Measurements from ENCODE around the gene GPRC5A. TPM values are rescaled to one million over a fixed set of nuclear protein-coding genes. Genes with fewer than 3 reads are reported as not detected.
A peak's percentile ranks its signal among the peaks of the same experiment; 100 is the strongest.

Gene GPRC5A
- total RNA-seq, 1 experiment from 2014 or later = 2.8 TPM

- H3K27ac ChIP-seq = no peak overlapping the region
- no peaks in the 10 kb centered on the region for H3K9me3 ChIP-seq (replicated peaks)
- DNase-seq (ENCODE audit: low read depth in 1 of 2, low spot score in 2 of 2) = no peak
- H3K36me3 ChIP-seq = peaks cover 3% of the 10 kb centered on the region; the same call in 1 of the 2 replicates
- no peak overlapping the region for H3K4me3 ChIP-seq
- H3K4me1 ChIP-seq (replicated peaks) = peaks cover 43% of the 10 kb centered on the region
- H3K27me3 ChIP-seq (replicated peaks) = no peaks in the 10 kb centered on the region
Measured at GRCh38 chr12:12877153-12877768, 14.1 kb upstream of the GPRC5A start.

GRCh38 chr12:12877781-12878455 is 13.4 kb upstream of the GPRC5A start:
- H3K27me3 ChIP-seq (replicated peaks) = no peaks in the 10 kb centered on the region
- no peak overlapping the region for H3K4me3 ChIP-seq
- peaks cover 4% of the 10 kb centered on the region; the same call in 1 of the 2 replicates for H3K9me3 ChIP-seq (replicated peaks)
- H3K36me3 ChIP-seq = peaks cover 3% of the 10 kb centered on the region; the same call in 1 of the 2 replicates
- no peak overlapping the region for H3K27ac ChIP-seq
- no peak for DNase-seq (ENCODE audit: low read depth in 1 of 2, low spot score in 2 of 2)
- peaks cover 43% of the 10 kb centered on the region for H3K4me1 ChIP-seq (replicated peaks)

- Histone ChIP-seq H3K9me3 (replicated peaks) (peaks cover 4% of the 10 kb centered on the region; the same call in 1 of the 2 replicates), H3K4me3 (no peak overlapping the region), H3K27me3 (replicated peaks) (no peaks in the 10 kb centered on the region), H3K4me1 (replicated peaks) (peaks cover 32% of the 10 kb centered on the region), H3K27ac (no peak overlapping the region), H3K36me3 (no peaks in the 10 kb centered on the region)
- no peak for DNase-seq (ENCODE audit: low read depth in 1 of 2, low spot score in 2 of 2)
Measured at GRCh38 chr12:12880537-12880936, 10.8 kb upstream of the GPRC5A start.

- peak; percentile 52 for DNase-seq (ENCODE audit: low read depth in 1 of 2, low spot score in 2 of 2)
- no peaks in the 10 kb centered on the region for H3K36me3 ChIP-seq
- peak overlapping the region; percentile 60 for H3K27ac ChIP-seq
- peaks cover 4% of the 10 kb centered on the region; the same call in 1 of the 2 replicates for H3K9me3 ChIP-seq (replicated peaks)
- H3K27me3 ChIP-seq (replicated peaks) = no peaks in the 10 kb centered on the region
- H3K4me3 ChIP-seq = no peak overlapping the region
- H3K4me1 ChIP-seq (replicated peaks) = peaks cover 32% of the 10 kb centered on the region
Measured at GRCh38 chr12:12881151-12881909, 10.0 kb upstream of the GPRC5A start.

GRCh38 chr12:12882288-12882687 is 9.1 kb upstream of the GPRC5A start:
- H3K4me1 ChIP-seq (replicated peaks) = peaks cover 36% of the 10 kb centered on the region
- H3K4me3 ChIP-seq = no peak overlapping the region
- H3K27ac ChIP-seq = peak overlapping the region; percentile 60
- DNase-seq (ENCODE audit: low read depth in 1 of 2, low spot score in 2 of 2) = no peak
- H3K36me3 ChIP-seq = no peaks in the 10 kb centered on the region
- H3K9me3 ChIP-seq (replicated peaks) = peaks cover 4% of the 10 kb centered on the region; the same call in 1 of the 2 replicates
- H3K27me3 ChIP-seq (replicated peaks) = no peaks in the 10 kb centered on the region

- no peak overlapping the region for H3K4me3 ChIP-seq
- H3K27ac ChIP-seq = peak overlapping the region; percentile 60
- H3K4me1 ChIP-seq (replicated peaks) = peaks cover 42% of the 10 kb centered on the region
- peaks cover 4% of the 10 kb centered on the region; the same call in 1 of the 2 replicates for H3K9me3 ChIP-seq (replicated peaks)
- H3K27me3 ChIP-seq (replicated peaks) = no peaks in the 10 kb centered on the region
- DNase-seq (ENCODE audit: low read depth in 1 of 2, low spot score in 2 of 2) = peak in 1 of 2 experiments; percentile 87
- H3K36me3 ChIP-seq = no peaks in the 10 kb centered on the region
Measured at GRCh38 chr12:12883369-12884001, 7.9 kb upstream of the GPRC5A start.

GRCh38 chr12:12885096-12885792 is 6.1 kb upstream of the GPRC5A start:
- H3K27me3 ChIP-seq (replicated peaks) = no peaks in the 10 kb centered on the region
- H3K9me3 ChIP-seq (replicated peaks) = peaks cover 4% of the 10 kb centered on the region; the same call in 1 of the 2 replicates
- peaks cover 44% of the 10 kb centered on the region for H3K4me1 ChIP-seq (replicated peaks)
- H3K36me3 ChIP-seq = no peaks in the 10 kb centered on the region
- no peak overlapping the region for H3K4me3 ChIP-seq
- no peak for DNase-seq (ENCODE audit: low read depth in 1 of 2, low spot score in 2 of 2)
- H3K27ac ChIP-seq = no peak overlapping the region

GRCh38 chr12:12887471-12887870 is 3.9 kb upstream of the GPRC5A start:
- Histone ChIP-seq H3K36me3 (no peaks in the 10 kb centered on the region), H3K4me3 (no peak overlapping the region), H3K4me1 (replicated peaks) (peaks cover 46% of the 10 kb centered on the region), H3K9me3 (replicated peaks) (peaks cover 4% of the 10 kb centered on the region; the same call in 1 of the 2 replicates), H3K27ac (no peak overlapping the region), H3K27me3 (replicated peaks) (no peaks in the 10 kb centered on the region)
- DNase-seq (ENCODE audit: low read depth in 1 of 2, low spot score in 2 of 2) = no peak

- H3K4me1 ChIP-seq (replicated peaks) = peaks cover 32% of the 10 kb centered on the region
- no peaks in the 10 kb centered on the region for H3K9me3 ChIP-seq (replicated peaks)
- H3K27me3 ChIP-seq (replicated peaks) = no peaks in the 10 kb centered on the region
- no peak overlapping the region for H3K27ac ChIP-seq
- H3K4me3 ChIP-seq = no peak overlapping the region
- DNase-seq (ENCODE audit: low read depth in 1 of 2, low spot score in 2 of 2) = no peak
- H3K36me3 ChIP-seq = no peaks in the 10 kb centered on the region
Measured at GRCh38 chr12:12889701-12890100, 1.7 kb upstream of the GPRC5A start.

- H3K9me3 ChIP-seq (replicated peaks) = no peaks in the 10 kb centered on the region
- H3K27me3 ChIP-seq (replicated peaks) = no peaks in the 10 kb centered on the region
- peak overlapping the region; percentile 81 for H3K27ac ChIP-seq
- peak overlapping the region; percentile 44 for H3K4me3 ChIP-seq
- no peak for DNase-seq (ENCODE audit: low read depth in 1 of 2, low spot score in 2 of 2)
- peaks cover 32% of the 10 kb centered on the region for H3K4me1 ChIP-seq (replicated peaks)
- no peaks in the 10 kb centered on the region for H3K36me3 ChIP-seq
Measured at GRCh38 chr12:12890543-12891079, 751 bp upstream of the GPRC5A start.

- Histone ChIP-seq H3K9me3 (replicated peaks) (no peaks in the 10 kb centered on the region), H3K27me3 (replicated peaks) (no peaks in the 10 kb centered on the region), H3K4me3 (peak overlapping the region; percentile 44), H3K27ac (peak overlapping the region; percentile 81), H3K36me3 (no peaks in the 10 kb centered on the region), H3K4me1 (replicated peaks) (peaks cover 40% of the 10 kb centered on the region)
- DNase-seq (ENCODE audit: low read depth in 1 of 2, low spot score in 2 of 2) = no peak
Measured at GRCh38 chr12:12891881-12892355, 556 bp downstream of the GPRC5A start.

- Histone ChIP-seq H3K36me3 (no peaks in the 10 kb centered on the region), H3K27ac (no peak overlapping the region), H3K9me3 (replicated peaks) (no peaks in the 10 kb centered on the region), H3K4me1 (replicated peaks) (peaks cover 32% of the 10 kb centered on the region), H3K27me3 (replicated peaks) (no peaks in the 10 kb centered on the region), H3K4me3 (no peak overlapping the region)
- DNase-seq (ENCODE audit: low read depth in 1 of 2, low spot score in 2 of 2) = no peak
Measured at GRCh38 chr12:12892681-12893141, 1.3 kb downstream of the GPRC5A start.

- Histone ChIP-seq H3K4me3 (no peak overlapping the region), H3K27me3 (replicated peaks) (no peaks in the 10 kb centered on the region), H3K27ac (no peak overlapping the region), H3K4me1 (replicated peaks) (peaks cover 31% of the 10 kb centered on the region), H3K9me3 (replicated peaks) (no peaks in the 10 kb centered on the region), H3K36me3 (no peaks in the 10 kb centered on the region)
- DNase-seq (ENCODE audit: low read depth in 1 of 2, low spot score in 2 of 2) = no peak
Measured at GRCh38 chr12:12893438-12893837, 2.1 kb downstream of the GPRC5A start.

All from SJSA1 (cell line).